ENCODE measurements around the gene NTN3.
A peak's percentile ranks its signal among the peaks of the same experiment; 100 is the strongest.

NTN3 gene

DNA sequence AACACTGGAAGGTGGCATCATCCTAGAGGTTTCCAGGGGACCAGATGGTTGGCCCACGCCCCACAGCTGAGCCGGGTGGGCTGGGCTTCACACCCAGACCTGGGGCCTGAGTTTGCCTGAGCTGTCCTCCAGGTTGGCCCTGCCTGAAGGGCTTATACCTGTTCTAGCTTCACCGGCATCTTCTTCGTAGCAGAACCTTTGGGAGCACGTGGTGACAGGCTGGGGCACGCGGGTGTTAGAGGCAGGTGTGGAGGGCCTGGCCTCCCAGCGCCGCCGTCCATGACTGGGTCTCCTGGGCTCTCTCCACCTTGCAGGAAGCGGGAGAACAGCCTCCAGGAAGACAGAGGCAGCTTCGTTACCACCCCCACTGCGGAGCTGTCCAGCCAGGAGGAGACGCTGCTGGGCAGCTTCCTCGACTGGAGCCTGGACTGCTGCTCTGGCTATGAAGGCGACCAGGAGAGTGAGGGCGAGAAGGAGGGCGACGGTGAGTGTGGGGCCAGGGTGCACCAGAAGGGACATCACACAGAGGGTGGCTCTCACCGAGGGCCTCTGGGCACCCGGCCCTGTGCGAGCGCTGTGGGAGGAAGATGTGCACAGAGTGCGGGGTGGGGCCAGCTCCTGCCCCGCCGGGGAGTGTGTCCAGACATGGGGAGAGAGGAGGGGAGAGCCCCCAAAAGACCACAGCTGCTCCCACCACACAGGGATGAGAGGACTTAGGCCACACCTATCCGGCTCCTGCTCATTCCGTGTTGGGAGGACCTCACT, 15.8 kb upstream of the NTN3 start:
- H3K4me3 ChIP-seq (ENCODE audit: low read depth, low read length) = no peak overlapping the region
- no peak for TF ChIP-seq CTCF (IDR thresholded peaks at IDR 0.05; ENCODE audit: control insufficient read depth, extremely low read depth, insufficient read depth)
- DNase-seq (ENCODE audit: low read depth) = no peak

- no peak for DNase-seq (ENCODE audit: low read depth)
- no peak overlapping the region for H3K4me3 ChIP-seq (ENCODE audit: low read depth, low read length)
- no peak for TF ChIP-seq CTCF (IDR thresholded peaks at IDR 0.05; ENCODE audit: control insufficient read depth, extremely low read depth, insufficient read depth)
These were observed 14.4 kb upstream of the NTN3 start for GRCh38 chr16:2456551-2457153.

DNA sequence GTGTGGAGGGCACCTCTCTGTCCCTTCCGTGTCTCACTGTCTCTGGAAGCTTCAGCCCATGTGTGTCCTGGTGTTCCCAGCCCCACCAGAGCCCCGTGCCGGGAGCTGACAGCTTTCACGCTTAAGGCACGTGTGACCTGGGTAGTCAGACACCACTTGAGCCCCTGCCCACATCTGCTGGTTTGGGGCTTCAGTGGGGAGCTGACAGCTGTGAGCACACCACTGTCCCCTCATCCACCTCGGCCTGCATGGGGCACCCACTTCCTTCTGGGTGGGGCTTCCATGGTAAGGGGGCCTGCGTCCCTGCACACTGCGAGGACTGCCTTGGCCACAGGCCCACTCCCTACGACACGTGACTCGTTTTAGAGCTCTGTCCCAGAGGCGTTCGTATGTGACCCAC, 13.8 kb upstream of the NTN3 start:
- DNase-seq (ENCODE audit: low read depth) = no peak
- TF ChIP-seq CTCF (IDR thresholded peaks at IDR 0.05; ENCODE audit: control insufficient read depth, extremely low read depth, insufficient read depth) = no peak
- H3K4me3 ChIP-seq (ENCODE audit: low read depth, low read length) = no peak overlapping the region

- DNase-seq (ENCODE audit: low read depth) = no peak
- no peak overlapping the region for H3K4me3 ChIP-seq (ENCODE audit: low read depth, low read length)
- TF ChIP-seq CTCF (IDR thresholded peaks at IDR 0.05; ENCODE audit: control insufficient read depth, extremely low read depth, insufficient read depth) = no peak
These were observed 13.2 kb upstream of the NTN3 start for GRCh38 chr16:2457946-2458345.

DNA sequence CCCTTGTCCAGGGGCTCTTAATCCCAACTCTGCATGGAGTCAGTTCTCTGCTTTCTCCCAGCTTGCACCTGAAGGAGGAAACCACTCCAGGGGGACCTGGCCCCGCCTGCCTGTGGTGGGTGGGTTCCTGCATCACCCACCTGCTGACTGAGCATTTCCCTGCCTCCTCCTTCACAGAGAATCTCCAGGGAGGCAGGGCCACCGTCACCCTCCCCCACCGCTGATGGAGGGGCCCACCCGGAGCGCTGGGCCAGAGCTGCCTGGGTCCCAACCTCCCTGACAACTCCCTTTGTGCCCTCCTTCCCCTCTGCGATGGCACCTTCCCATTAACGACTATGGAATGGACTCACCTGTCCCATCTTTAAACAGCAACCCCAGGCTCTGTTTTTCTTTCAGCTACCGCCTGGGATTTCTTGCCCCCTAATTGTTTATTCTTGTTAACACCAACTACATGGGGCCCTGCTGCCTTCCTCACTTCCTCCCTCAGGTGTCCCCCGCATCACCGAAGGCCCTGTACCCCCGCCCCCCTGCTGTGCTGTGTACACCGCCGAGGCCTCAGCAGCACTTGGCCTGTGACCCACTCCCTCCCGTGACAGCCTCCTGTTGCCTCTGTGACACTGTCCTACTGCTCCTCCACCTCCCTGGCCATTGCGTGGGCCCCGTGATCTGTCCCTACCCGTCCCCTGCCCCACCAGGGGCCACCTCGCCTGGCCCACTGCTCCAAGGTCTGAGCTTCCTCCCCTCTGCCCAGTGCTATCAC, 12.0 kb upstream of the NTN3 start:
- TF ChIP-seq CTCF (IDR thresholded peaks at IDR 0.05; ENCODE audit: control insufficient read depth, extremely low read depth, insufficient read depth) = no peak
- DNase-seq (ENCODE audit: low read depth) = no peak
- peak overlapping the region; percentile 74 for H3K4me3 ChIP-seq (ENCODE audit: low read depth, low read length)

DNA sequence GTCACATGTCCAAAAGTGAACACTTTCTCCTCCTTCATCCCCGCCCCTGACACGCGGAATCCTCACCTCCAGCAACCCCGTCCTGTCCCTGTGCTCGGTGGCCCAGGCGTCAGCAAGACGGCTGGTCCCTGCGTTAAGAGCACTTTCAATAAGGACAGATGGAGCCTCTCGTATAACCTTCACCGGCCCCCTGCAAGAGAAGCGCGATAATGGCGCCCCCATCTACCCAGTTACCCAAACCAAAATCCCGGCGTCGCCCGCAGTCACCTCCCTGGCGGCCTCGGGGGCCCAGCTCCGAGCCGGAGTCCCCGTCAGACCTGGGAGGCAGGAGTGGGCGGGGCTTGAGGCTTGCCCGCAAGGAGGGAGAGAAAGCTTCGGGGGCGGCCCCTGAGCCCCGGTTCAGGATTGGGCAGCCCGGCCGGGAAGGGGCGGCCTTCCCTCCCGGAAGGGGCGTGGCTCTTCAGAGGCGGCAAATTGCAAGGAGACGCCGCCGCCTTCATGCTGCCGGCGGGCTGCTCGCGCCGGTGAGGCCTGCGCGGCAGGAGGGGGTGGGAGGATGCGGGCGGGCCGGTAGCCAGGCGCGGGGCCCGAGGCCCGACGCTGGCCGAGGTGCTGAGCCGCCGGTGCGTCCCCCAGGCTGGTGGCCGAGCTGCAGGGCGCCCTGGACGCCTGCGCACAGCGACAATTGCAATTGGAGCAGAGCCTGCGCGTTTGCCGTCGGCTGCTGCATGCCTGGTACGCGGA, 11.3 kb upstream of the NTN3 start, which contains the start of gene TEDC2:
TSS of gene TEDC2 (plus strand) at position 463 of the 744 bp plus-strand sequence. CDS start at position 499, 36 bp downstream.
- TF ChIP-seq CTCF (IDR thresholded peaks at IDR 0.05; ENCODE audit: control insufficient read depth, extremely low read depth, insufficient read depth) = no peak
- DNase-seq (ENCODE audit: low read depth) = peak; percentile 74
- peak within 1 kb of the TSS; percentile 74 for H3K4me3 ChIP-seq (ENCODE audit: low read depth, low read length)
